Measurements from ENCODE around the gene TRPV4.

TRPV4 gene

DNA sequence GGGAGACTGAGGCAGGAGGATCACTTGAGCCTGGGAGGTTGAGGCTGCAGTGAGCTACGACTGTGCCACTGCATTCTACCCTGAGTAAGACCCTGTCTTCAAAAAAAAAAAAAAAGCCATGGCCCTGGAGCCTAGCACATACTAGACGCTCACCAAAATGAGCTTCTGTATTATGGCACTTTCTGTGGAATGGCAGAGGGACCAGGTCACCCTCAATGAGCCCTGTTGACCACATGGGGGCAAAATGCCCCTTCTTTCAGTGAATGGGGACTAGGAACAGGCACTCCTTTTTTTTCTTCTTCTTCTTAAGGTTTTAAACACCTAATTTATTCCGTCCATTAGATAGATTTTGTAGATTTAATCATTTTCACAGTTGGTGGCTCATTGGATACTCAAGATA lies 69.1 kb downstream of the TRPV4 start:
- DNase-seq (ENCODE audit: low read depth): no peak
- TF ChIP-seq CTCF (IDR thresholded peaks at IDR 0.05; ENCODE audit: control insufficient read depth, extremely low read depth, insufficient read depth): no peak
- no peak overlapping the region for H3K4me3 ChIP-seq (ENCODE audit: low read depth, low read length)

- DNase-seq (ENCODE audit: low read depth): no peak
- no peak overlapping the region for H3K4me3 ChIP-seq (ENCODE audit: low read depth, low read length)
- TF ChIP-seq CTCF (IDR thresholded peaks at IDR 0.05; ENCODE audit: control insufficient read depth, extremely low read depth, insufficient read depth): no peak
These were observed 69.9 kb downstream of the TRPV4 start for GRCh38 chr12:109763201-109763841.

DNA sequence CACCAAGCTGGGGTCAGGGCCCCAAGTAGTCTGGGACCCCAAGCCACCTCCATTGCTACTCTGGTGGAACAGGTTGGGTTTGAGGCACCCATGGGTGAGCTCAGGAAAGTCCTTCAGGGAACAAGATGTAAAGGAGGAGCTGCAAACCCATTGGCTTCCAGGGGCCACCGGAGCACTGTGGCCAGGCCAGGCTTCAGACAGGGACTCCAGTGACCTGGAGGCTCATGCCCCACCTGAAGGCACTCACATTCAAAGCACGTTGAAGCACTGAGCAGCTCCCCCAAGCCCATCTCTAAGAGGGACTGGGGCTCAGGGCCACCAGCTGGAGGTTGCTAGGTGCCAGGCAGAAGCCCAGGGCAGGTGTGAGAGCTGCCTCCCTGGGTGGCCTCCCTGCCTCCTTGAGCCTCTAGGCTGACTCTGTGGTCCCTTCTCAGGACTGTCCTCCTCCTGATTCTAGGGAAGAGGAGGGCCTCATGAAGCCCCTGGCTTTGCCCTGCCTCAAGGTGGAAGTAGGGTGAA lies 70.5 kb downstream of the TRPV4 start:
- no peak for DNase-seq (ENCODE audit: low read depth)
- no peak overlapping the region for H3K4me3 ChIP-seq (ENCODE audit: low read depth, low read length)
- no peak for TF ChIP-seq CTCF (IDR thresholded peaks at IDR 0.05; ENCODE audit: control insufficient read depth, extremely low read depth, insufficient read depth)

DNA sequence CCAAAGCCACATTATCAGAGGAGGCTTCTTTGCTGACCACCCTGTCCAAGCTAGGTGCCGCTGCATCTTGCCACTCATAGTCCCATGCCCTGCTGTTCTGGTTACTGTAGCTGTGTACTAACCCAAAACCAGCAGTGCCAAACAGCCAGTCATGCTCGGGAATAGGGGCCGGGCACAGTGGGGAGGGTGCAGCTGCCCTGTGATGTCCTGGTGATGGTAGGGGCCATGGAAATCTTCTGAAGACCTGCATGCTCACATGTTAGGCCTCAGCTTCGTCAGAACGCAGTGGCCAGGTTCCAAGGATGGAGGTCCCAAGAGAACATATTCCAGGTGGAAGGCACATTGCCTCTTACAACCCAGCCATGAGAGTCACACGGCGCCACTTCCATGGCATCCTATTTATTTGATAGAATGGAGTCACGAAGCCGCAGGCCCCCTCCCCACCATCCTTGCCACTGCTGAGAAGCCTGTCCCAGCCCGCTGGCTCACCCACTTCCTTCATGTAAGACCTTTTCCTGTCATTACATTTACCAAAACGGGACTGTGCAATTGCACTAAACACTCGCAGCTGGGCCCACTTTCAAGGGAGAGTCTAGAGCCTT lies 71.0 kb downstream of the TRPV4 start:
- no peak for TF ChIP-seq CTCF (IDR thresholded peaks at IDR 0.05; ENCODE audit: control insufficient read depth, extremely low read depth, insufficient read depth)
- H3K4me3 ChIP-seq (ENCODE audit: low read depth, low read length): no peak overlapping the region
- DNase-seq (ENCODE audit: low read depth): no peak

DNA sequence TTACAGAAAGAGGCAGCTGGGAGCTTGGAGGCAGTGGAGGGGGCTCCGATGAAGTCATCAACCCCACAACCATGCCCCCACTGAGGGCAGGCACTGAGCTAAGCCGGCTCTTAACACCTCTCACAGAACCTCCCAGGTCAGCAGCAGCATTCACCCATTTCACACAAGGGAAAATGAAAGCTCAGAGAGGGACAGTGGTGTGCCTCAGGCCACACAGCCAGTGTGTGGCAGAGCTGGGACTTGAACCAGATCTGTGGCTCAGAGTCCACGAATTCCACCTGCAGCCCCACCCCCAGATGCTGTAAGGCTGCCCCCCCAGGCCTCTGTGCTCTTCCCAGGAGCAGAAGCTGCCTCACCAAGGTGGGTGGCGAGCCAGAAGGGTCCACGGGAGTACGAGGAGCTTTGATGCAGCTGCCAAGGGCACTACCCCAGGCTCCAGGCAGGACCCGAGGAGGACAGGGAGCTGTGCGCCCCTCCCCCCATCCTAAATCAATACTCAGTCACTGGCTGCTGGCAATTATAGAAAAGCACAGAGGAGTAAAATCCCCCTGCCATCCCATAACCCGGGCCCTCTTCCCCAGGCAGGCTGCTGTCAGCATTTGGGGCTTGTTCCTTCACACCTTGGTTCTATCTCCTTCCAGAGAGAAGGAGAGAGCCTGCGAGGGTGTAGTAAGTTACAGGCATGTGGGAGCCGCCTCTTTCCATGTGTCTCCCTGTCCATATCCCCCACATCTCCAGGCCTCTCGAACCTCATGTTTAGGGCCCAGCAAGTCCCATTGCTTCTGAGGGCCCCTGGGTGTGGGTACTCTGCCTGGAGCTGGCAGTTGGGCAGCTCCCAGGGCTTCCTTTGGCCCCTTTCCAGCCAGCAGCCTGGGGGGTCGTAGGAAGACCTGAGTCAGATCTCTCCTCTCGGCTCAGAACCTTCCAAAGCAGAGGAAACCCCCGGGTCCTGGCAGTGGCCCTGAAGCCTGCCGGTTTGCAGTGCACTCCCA lies 72.0 kb downstream of the TRPV4 start:
- no peak for DNase-seq (ENCODE audit: low read depth)
- no peak for TF ChIP-seq CTCF (IDR thresholded peaks at IDR 0.05; ENCODE audit: control insufficient read depth, extremely low read depth, insufficient read depth)

GRCh38 chr12:109760031-109760929 lies 72.9 kb downstream of the TRPV4 start:
- no peak for TF ChIP-seq CTCF (IDR thresholded peaks at IDR 0.05; ENCODE audit: control insufficient read depth, extremely low read depth, insufficient read depth)
- no peak overlapping the region for H3K4me3 ChIP-seq (ENCODE audit: low read depth, low read length)
- no peak for DNase-seq (ENCODE audit: low read depth)

More for the DNA sequence above, 72.0 kb downstream of the TRPV4 start:
- H3K4me3 ChIP-seq (ENCODE audit: low read depth, low read length): no peak overlapping the region

Measured in LNCaP clone FGC (cell line).